ENCODE results near the gene TTBK1.

DNA sequence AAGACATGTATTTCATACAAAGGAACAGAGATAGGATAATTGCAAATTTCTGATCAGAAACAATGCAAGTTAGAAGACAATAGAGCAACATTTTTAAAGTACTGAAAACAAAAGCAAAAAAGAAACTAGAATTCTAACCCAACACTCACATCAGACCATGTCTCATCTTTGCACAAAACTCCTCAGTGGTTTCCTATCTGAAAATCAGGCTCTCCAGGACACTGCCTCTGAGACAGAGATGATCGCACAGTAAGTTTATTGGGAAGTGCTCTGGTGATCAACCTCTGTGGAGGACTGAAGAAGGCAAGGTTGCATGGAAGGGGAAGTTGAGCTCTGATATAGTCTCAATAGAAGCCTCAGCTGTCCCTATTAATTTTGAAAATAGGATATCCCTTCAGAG is 2.3 kb upstream of the TTBK1 start:
- no peak for TF ChIP-seq CEBPB (IDR thresholded peaks at IDR 0.05)
- no peak for TF ChIP-seq RAD21 (IDR thresholded peaks at IDR 0.05; ENCODE audit: low read depth)
- TF ChIP-seq EGR1 (IDR thresholded peaks at IDR 0.05) = no peak
- no peak for TF ChIP-seq EP300 (IDR thresholded peaks at IDR 0.05; ENCODE audit: borderline replicate concordance)

Data from Ishikawa (cell line).